ENCODE measurements around the gene CHST4.

- TF ChIP-seq, protein P1, sequence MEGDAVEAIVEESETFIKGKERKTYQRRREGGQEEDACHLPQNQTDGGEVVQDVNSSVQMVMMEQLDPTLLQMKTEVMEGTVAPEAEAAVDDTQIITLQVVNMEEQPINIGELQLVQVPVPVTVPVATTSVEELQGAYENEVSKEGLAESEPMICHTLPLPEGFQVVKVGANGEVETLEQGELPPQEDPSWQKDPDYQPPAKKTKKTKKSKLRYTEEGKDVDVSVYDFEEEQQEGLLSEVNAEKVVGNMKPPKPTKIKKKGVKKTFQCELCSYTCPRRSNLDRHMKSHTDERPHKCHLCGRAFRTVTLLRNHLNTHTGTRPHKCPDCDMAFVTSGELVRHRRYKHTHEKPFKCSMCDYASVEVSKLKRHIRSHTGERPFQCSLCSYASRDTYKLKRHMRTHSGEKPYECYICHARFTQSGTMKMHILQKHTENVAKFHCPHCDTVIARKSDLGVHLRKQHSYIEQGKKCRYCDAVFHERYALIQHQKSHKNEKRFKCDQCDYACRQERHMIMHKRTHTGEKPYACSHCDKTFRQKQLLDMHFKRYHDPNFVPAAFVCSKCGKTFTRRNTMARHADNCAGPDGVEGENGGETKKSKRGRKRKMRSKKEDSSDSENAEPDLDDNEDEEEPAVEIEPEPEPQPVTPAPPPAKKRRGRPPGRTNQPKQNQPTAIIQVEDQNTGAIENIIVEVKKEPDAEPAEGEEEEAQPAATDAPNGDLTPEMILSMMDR (IDR thresholded peaks at IDR 0.05): no peak
- TF ChIP-seq RAD21 (IDR thresholded peaks at IDR 0.05; ENCODE audit: low read length): no peak
- TF ChIP-seq EP300 (IDR thresholded peaks at IDR 0.05; ENCODE audit: borderline replicate concordance in 1 of 2, low read depth in 1 of 2, low read length in 1 of 2): no peak
- TF ChIP-seq SIN3A (IDR thresholded peaks at IDR 0.05; ENCODE audit: borderline replicate concordance, low read depth, low read length): no peak
- no peak for TF ChIP-seq EZH2phosphoT487 (IDR thresholded peaks at IDR 0.05; ENCODE audit: borderline replicate concordance, low read depth)
- no peak for TF ChIP-seq TAF1 (IDR thresholded peaks at IDR 0.05; ENCODE audit: borderline replicate concordance, low read depth, low read length)
- TF ChIP-seq, protein P2, sequence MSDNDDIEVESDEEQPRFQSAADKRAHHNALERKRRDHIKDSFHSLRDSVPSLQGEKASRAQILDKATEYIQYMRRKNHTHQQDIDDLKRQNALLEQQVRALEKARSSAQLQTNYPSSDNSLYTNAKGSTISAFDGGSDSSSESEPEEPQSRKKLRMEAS (IDR thresholded peaks at IDR 0.05; ENCODE audit: low read depth): no peak
Measured at GRCh38 chr16:71528257-71528656, 2.0 kb downstream of the CHST4 start.

Measured in SK-N-SH (cell line).